ENCODE results near the gene MAP6D1.

MAP6D1 gene

DNA sequence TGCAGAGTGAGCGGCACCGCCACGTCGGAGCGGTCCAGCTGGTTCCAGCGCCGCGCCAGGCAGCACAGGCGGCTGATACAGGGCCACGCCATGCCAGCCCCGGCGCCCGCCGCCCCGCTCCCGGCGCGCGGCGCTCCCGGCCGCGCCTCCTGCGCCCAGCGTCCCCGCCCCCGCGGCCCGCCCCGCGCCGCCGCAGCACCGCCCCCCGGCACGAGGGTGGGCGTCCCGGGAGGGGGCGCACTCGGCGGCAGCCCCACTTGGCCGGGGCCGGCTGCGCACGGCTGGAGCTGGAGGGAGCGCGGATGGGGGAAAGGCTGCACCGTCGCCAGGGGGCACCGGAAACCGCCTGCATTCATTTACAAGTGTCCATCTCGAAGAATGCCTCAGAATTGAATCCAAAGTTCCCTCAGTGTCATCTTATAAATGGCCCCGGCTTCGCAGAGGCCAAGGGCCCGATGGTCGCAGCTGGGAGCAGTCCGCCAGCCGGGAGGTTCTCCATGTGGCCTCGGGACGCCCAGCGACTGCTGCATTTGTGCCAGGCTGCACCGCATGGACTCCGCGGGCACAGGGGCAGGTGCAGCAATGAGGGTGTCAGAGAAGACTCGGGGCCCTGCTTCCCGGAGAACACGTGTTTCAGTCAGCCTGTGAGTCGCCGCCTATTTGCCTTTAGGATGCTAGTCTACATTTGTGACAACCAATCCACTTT, at the start of gene MAP6D1:
TSS of gene MAP6D1 (minus strand) at position 122 of the 706 bp plus-strand sequence. CDS start at position 92, 30 bp downstream.
- in situ Hi-C loops (cut with MboI; ENCODE audit: low sequenced_read_pairs), result no loop called here

- in situ Hi-C loops (cut with MboI; ENCODE audit: low sequenced_read_pairs), result no loop called here
These were observed 48.5 kb upstream of the MAP6D1 start for GRCh38 chr3:183873914-183874313.

DNA sequence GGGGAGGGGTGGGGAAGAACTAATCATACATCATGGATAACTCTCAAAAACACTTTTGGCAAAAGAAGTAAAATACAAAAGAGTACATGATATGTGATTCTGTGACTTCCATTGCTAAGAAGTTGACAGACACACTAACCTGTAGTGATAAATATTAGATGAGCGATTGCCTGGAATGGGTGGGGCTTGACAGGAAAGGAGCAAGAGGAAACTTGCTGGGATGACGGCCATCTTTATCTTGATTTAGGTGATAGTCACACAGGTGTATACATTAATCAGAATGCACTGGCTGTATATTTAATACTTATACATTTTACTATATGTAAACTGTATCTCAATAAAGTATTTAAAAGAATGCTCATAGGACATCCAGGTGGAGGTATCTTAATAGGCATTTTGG, 46.2 kb upstream of the MAP6D1 start:
- in situ Hi-C loops (cut with MboI; ENCODE audit: low sequenced_read_pairs), result no loop called here

GRCh38 chr3:183870563-183870962, 45.2 kb upstream of the MAP6D1 start:
- in situ Hi-C loops (cut with MboI; ENCODE audit: low sequenced_read_pairs), result no loop called here

- in situ Hi-C loops (cut with MboI; ENCODE audit: low sequenced_read_pairs), result no loop called here
These were observed 43.4 kb upstream of the MAP6D1 start for GRCh38 chr3:183868796-183869195.

GRCh38 chr3:183862610-183863009, 37.2 kb upstream of the MAP6D1 start:
- in situ Hi-C loops (cut with MboI; ENCODE audit: low sequenced_read_pairs), result no loop called here

- in situ Hi-C loops (cut with MboI; ENCODE audit: low sequenced_read_pairs), result no loop called here
These were observed 32.5 kb upstream of the MAP6D1 start for GRCh38 chr3:183857863-183858262.

DNA sequence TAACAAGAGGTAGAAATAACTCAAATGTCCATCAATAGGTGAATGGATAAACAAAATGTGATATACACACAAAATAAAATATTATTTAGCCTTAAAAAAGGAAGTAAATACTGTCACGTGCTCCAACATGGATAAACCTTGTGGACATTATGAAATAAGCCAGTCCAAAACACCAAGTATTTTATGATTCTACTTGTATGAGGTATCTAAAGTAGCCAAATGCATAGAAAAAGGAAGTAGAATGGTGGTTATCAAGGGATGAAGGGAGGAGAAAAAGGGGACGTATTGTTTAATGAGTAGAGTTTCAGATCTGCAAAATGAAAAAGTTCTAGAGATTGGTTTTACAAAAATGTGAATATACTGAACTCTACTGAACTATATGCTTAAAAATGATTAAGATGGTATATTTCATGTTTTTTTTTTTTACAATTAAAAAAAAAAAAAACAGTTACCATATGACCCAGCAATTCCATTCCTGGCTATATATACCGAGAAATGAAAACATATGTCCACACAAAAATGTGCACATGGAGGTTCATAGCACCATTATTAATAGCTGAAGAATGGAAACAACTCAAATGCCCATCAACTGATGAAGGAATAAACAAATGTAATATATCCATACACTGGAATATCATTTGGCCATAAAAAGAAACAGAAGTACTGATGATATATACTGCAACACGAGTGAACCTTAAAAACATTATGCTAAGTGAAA, 29.1 kb upstream of the MAP6D1 start:
- in situ Hi-C loops (cut with MboI; ENCODE audit: low sequenced_read_pairs), result no loop called here

- in situ Hi-C loops (cut with MboI; ENCODE audit: low sequenced_read_pairs), result no loop called here
These were observed 20.4 kb upstream of the MAP6D1 start for GRCh38 chr3:183845608-183846288.

DNA sequence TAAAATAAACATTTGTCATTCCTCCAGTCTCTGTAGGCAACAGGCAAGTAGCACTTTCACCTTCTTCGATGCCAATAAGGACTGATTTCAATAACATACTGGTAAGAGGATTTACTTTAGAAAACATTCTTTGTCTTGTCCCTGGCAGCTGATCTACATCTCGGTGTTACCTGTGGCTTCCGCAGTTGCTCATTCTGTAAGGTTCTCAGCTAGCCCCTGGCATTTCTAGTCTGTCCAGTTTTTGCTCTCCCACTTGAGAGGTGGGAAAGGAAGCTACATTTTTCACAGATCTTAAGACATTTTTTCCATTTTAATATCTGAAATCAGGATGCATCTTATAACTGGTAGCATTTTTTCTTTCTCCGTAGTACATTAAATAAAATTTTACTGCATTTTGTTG, 19.7 kb upstream of the MAP6D1 start:
- in situ Hi-C loops (cut with MboI; ENCODE audit: low sequenced_read_pairs), result no loop called here

DNA sequence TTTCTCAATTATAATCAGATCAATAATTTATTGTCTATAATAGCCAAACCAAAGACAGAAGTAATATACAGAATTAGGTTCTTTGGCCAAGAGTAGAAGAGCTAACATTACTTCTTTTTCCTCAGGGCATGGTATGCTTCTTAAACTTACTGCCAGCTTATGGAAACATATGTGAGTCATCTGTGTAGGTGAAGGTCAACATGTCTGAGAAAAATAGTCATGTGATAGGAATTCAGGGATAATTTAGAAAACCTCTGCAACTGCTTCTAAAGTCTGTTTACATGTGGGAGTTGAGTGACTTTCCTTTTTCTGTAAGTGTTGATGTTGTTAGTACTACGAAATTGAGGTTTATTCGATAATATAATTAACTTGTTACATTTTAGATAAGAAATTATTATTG, 19.2 kb upstream of the MAP6D1 start:
- in situ Hi-C loops (cut with MboI; ENCODE audit: low sequenced_read_pairs), result no loop called here

DNA sequence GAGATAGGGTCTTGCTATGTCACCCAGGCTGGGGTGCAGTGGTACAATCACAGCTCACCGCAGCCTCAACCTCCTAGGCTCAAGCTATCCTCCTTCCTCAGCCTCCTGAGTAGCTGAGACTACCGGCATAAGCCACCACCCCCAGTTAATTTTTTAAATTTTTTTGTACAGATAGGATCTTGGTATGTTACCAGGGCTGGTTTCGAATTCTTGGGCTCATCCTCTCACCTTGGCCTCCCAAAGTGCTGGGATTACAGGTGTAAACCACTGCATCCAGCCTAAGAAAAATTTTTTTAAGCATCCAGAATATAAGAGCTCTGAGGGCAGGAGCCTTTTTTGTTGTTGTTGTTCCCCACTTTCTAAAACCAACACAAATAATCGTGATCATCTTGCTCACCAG, 14.4 kb upstream of the MAP6D1 start:
- in situ Hi-C loops (cut with MboI; ENCODE audit: low sequenced_read_pairs), result no loop called here

DNA sequence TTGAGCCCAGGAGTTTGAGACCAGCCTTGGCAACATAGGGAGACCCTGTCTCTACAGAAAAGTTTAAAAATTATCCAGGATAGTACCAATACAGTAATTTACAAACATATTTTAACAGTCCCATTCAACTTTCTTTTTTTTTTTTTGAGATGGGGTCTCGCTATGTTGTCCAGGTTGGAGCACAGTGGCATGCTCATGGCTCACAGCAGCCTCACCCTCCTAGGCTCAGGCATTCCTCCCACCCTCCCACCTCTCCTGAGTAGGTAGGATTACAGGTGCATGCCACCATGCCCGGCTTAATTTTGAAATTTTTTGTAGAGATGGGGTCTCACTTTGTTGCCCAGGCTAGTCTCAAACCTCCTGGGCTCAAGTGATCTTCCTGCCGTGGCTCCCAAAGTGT, 12.5 kb upstream of the MAP6D1 start:
- in situ Hi-C loops (cut with MboI; ENCODE audit: low sequenced_read_pairs), result no loop called here

DNA sequence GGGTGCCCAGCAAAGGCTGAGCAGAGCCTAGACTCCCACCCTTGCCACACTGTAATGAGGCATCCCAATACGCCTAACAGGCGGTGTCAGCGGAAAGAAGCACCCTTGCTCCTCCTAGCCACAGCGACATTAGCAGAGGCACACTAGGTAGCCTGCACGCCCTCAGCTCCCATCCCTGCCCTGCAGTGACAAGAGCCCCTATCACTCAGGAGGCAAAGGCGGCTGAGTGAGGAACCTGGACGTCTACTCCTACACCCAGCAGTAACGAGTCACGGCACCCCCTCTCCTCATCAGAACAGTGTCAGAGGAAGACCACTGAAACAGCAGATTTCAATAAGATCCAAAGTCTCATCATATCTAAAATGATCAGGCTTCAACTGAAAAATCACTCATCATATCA, 12.0 kb upstream of the MAP6D1 start:
- in situ Hi-C loops (cut with MboI; ENCODE audit: low sequenced_read_pairs), result no loop called here

GRCh38 chr3:183833516-183833915, 8.1 kb upstream of the MAP6D1 start:
- in situ Hi-C loops (cut with MboI; ENCODE audit: low sequenced_read_pairs), result no loop called here

DNA sequence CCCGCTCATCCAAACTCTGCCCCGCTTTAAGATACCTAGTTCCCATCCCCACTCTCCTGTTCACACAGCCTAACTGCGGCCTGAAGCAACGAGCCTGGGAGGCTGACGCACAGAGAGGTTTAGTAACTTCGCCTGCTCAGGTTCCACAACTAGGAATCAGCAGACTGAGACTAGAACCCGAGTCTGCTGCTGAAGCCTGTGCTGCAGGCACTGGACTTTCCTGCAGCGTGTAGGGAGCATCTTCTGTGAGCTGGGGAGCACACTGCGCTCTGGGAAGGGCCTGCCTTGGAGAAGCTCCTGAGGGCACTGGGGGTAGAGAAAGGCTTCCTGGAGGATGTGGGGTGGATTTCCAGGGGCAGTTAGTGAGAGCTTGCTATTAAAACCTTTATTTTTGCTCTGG, 4.8 kb upstream of the MAP6D1 start:
- in situ Hi-C loops (cut with MboI; ENCODE audit: low sequenced_read_pairs), result no loop called here

- in situ Hi-C loops (cut with MboI; ENCODE audit: low sequenced_read_pairs), result no loop called here
These were observed 4.1 kb upstream of the MAP6D1 start for GRCh38 chr3:183829466-183829865.

GRCh38 chr3:183828538-183828870, 3.1 kb upstream of the MAP6D1 start:
- in situ Hi-C loops (cut with MboI; ENCODE audit: low sequenced_read_pairs), result no loop called here

DNA sequence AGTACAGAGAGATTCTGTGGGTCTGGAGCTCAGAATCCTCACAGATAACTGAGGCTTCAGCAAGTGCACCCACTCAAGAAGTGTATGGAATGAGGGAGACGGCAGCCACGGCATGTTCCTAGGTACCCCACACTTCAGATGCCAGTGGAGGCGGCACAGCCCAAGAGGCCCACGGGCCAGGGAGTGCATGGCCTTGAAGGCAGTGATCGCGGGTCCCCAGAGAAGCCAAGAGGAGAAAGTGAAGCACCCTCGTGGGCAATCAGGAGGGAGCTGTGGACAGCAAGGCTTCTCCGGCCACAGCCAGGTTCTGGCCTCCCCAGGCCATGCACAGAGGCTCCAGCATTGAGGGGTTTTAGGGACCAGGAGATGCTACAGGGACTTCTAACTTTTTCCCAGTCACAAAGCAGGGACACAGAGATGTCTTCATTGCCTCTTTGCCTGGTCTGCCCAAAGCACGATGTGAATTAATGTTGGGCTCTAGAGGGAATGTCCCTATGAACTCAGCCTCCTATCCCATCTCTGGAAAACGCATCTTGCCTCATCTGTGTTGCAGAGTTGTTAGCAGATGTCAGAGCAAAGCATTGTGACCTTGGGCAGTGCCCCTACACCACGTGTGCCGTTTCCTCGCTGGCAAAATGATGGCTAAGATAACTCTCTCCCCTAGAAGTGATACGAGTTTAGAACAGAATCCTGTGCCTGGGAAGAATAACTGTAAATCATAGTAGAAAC, 2.6 kb upstream of the MAP6D1 start:
- in situ Hi-C loops (cut with MboI; ENCODE audit: low sequenced_read_pairs), result no loop called here

GRCh38 chr3:183826448-183827250, 1.3 kb upstream of the MAP6D1 start:
- in situ Hi-C loops (cut with MboI; ENCODE audit: low sequenced_read_pairs), result no loop called here

All from hTERT RPE-1 (cell line).